H1 (cell line): Measurements from ENCODE around the gene MTCH1. TPM values are rescaled to one million over a fixed set of nuclear protein-coding genes. Genes with fewer than 3 reads are reported as not detected.

ENCODE experiments used
- CTCF ChIA-PET: fragments of 300-600 bp; sonication (Branson Sonifier 250); formaldehyde crosslinking; loops from one replicate; lab custom pipeline; 2021; ENCODE audit not compliant: partially characterized antibody; lab: Charles Lee
- POLR2A ChIA-PET: fragments of 300-600 bp; sonication (Branson Sonifier 250); formaldehyde crosslinking; loops from one replicate; lab custom pipeline; 2021; ENCODE audit warnings: inconsistent platforms; ENCODE audit not compliant: partially characterized antibody; lab: Charles Lee
- DNase-seq, 2 experiments: peaks; one replicate each; pipeline versions ENCODE4 v3.0.0 to v3.0.0-alpha.2; 2010 to 2022; ENCODE audit warnings: low spot score in 2 of 2, low read depth in 1 of 2, mixed read lengths in 1 of 2
- FAIRE-seq: peaks from 2 replicates; lab custom pipeline; 2011; peaks lifted over from hg19 to GRCh38; lab: Jason Lieb, UNC
- H2AFZ ChIP-seq: 2 replicates; pipeline ENCODE4 v1.8.1; 2012; ENCODE audit warnings: low read length, inconsistent platforms
- H2AK5ac ChIP-seq: 2 replicates; pipeline ENCODE4 v1.6.1; 2013; ENCODE audit warnings: low read depth, low read length
- H2BK120ac ChIP-seq: replicated peaks from 2 replicates; pipeline ENCODE3; 2013; ENCODE audit warnings: low read depth, low read length, inconsistent platforms
- H2BK12ac ChIP-seq: 2 replicates; pipeline ENCODE4 v1.6.1; 2013; ENCODE audit warnings: low read depth, low read length
- H2BK15ac ChIP-seq: 2 replicates; pipeline ENCODE4 v1.6.1; 2013; ENCODE audit warnings: low read length
- H2BK20ac ChIP-seq: 2 replicates; pipeline ENCODE4 v1.6.1; 2013; ENCODE audit warnings: low read length
- H2BK5ac ChIP-seq: 2 replicates; pipeline ENCODE4 v1.6.1; 2013; ENCODE audit warnings: low read depth, low read length
- H3K14ac ChIP-seq: 2 replicates; pipeline ENCODE4 v1.6.1; 2013; ENCODE audit warnings: inconsistent platforms; ENCODE audit not compliant: insufficient read length
- H3K18ac ChIP-seq: 2 replicates; pipeline ENCODE4 v1.6.1; 2013; ENCODE audit warnings: low read length; ENCODE audit errors: extremely low read depth
- H3K23ac ChIP-seq: 2 replicates; pipeline ENCODE4 v1.6.1; 2013; ENCODE audit warnings: inconsistent platforms; ENCODE audit not compliant: insufficient read length
- H3K23me2 ChIP-seq: 2 replicates; pipeline ENCODE4 v1.6.1; 2013; ENCODE audit warnings: low read depth, low read length
- H3K27ac ChIP-seq: 2 replicates; pipeline ENCODE4 v1.6.1; 2011; ENCODE audit warnings: low read depth, low read length, inconsistent platforms
- H3K27me3 ChIP-seq, 4 experiments: replicated peaks in 1 of 4; 1 replicate in 1 of 4; 2 replicates in 3 of 4; pipeline versions ENCODE4 v1.6.1 to v1.8.1; 2011 to 2013; ENCODE audit warnings: low read length in 3 of 4, mild to moderate bottlenecking in 3 of 4, inconsistent platforms in 2 of 4, mixed read lengths in 2 of 4, moderate library complexity in 1 of 4; ENCODE audit not compliant: control insufficient read depth in 3 of 4, insufficient read depth in 3 of 4; ENCODE audit errors: extremely low read depth in 1 of 4
- H3K36me3 ChIP-seq, 4 experiments: 2 replicates each; pipeline versions ENCODE4 v1.6.1 to v1.8.1; 2011 to 2013; ENCODE audit warnings: mild to moderate bottlenecking in 4 of 4, low read length in 3 of 4, moderate library complexity in 2 of 4, control low read depth in 1 of 4, inconsistent platforms in 1 of 4; ENCODE audit not compliant: insufficient read depth in 4 of 4, control insufficient read depth in 2 of 4
- H3K4ac ChIP-seq: replicated peaks from 2 replicates; pipeline ENCODE3; 2013; ENCODE audit warnings: low read length, low read depth, mixed read lengths, inconsistent platforms; ENCODE audit not compliant: insufficient read length
- H3K4me1 ChIP-seq, 4 experiments: replicated peaks in 1 of 4; 1 replicate in 1 of 4; 2 replicates in 3 of 4; pipeline versions ENCODE4 v1.6.1 to v1.8.1; 2011 to 2013; ENCODE audit warnings: low read length in 3 of 4, inconsistent platforms in 2 of 4, mixed read lengths in 1 of 4; ENCODE audit not compliant: insufficient read depth in 4 of 4, control insufficient read depth in 3 of 4
- H3K4me2 ChIP-seq, 2 experiments: 2 replicates each; pipeline versions ENCODE4 v1.6.1 to v1.8.1; 2011 to 2013; ENCODE audit warnings: low read depth in 2 of 2, low read length in 2 of 2, control low read depth in 1 of 2, inconsistent platforms in 1 of 2, mild to moderate bottlenecking in 1 of 2; ENCODE audit not compliant: insufficient read depth in 1 of 2
- H3K4me3 ChIP-seq, 4 experiments: fragments of 200-600, 300-600 bp in 1 of 4; sonication (generic), shearing (Covaris generic), sonication (Bioruptor Twin) in 1 of 4; 2 replicates each; pipeline versions ENCODE4 v1.5.1 to v1.8.1; 2011 to 2016; ENCODE audit warnings: low read length in 4 of 4, low read depth in 3 of 4, control low read depth in 2 of 4, inconsistent platforms in 2 of 4, mild to moderate bottlenecking in 2 of 4, mixed read lengths in 1 of 4, moderate library complexity in 1 of 4; ENCODE audit not compliant: insufficient read depth in 2 of 4; ENCODE audit errors: extremely low read depth in 1 of 4
- H3K56ac ChIP-seq: replicated peaks from 2 replicates; pipeline ENCODE3; 2013; ENCODE audit warnings: low read depth, mild to moderate bottlenecking, mixed read lengths, low read length, inconsistent platforms; ENCODE audit not compliant: insufficient read length
- H3K79me1 ChIP-seq: 2 replicates; pipeline ENCODE4 v1.6.1; 2013; ENCODE audit warnings: low read depth, low read length, control low read depth
- H3K79me2 ChIP-seq, 2 experiments: 2 replicates each; pipeline versions ENCODE4 v1.6.1 to v1.8.1; 2012 to 2013; ENCODE audit warnings: low read length in 2 of 2, mild to moderate bottlenecking in 2 of 2, inconsistent platforms in 1 of 2; ENCODE audit not compliant: insufficient read depth in 2 of 2, control insufficient read depth in 1 of 2
- H3K9ac ChIP-seq, 4 experiments: replicated peaks in 1 of 4; 1 replicate in 1 of 4; 2 replicates in 3 of 4; pipeline versions ENCODE4 v1.6.1 to v1.8.1; 2011 to 2013; ENCODE audit warnings: low read depth in 3 of 4, low read length in 3 of 4, control low read depth in 2 of 4, mild to moderate bottlenecking in 2 of 4, moderate library complexity in 2 of 4, inconsistent platforms in 1 of 4; ENCODE audit errors: extremely low read depth in 1 of 4
- H3K9me3 ChIP-seq, 2 experiments: 2 replicates each; pipeline versions ENCODE4 v1.6.1 to v1.8.1; 2012 to 2013; ENCODE audit warnings: mild to moderate bottlenecking in 2 of 2, moderate library complexity in 2 of 2, control low read depth in 1 of 2, inconsistent platforms in 1 of 2, low read depth in 1 of 2, low read length in 1 of 2, mixed read lengths in 1 of 2; ENCODE audit not compliant: insufficient read depth in 2 of 2
- H4K20me1 ChIP-seq, 2 experiments: replicated peaks in 1 of 2; 2 replicates each; pipeline versions ENCODE3 to v1.8.1; 2011 to 2013; ENCODE audit warnings: inconsistent platforms in 2 of 2, low read length in 2 of 2, mild to moderate bottlenecking in 1 of 2; ENCODE audit not compliant: insufficient read depth in 2 of 2, control insufficient read depth in 1 of 2
- H4K5ac ChIP-seq: 2 replicates; pipeline ENCODE4 v1.6.1; 2013; ENCODE audit warnings: low read length, low read depth, mixed read lengths, inconsistent platforms; ENCODE audit not compliant: insufficient read length
- H4K8ac ChIP-seq: 2 replicates; pipeline ENCODE4 v1.8.0; 2013; ENCODE audit warnings: mild to moderate bottlenecking, moderate library complexity, low read length, inconsistent platforms; ENCODE audit not compliant: insufficient read depth; ENCODE audit errors: extremely low read depth
- H4K91ac ChIP-seq: replicated peaks from 2 replicates; pipeline ENCODE3; 2013; ENCODE audit warnings: low read length, mixed read lengths, inconsistent platforms; ENCODE audit not compliant: insufficient read length
- CHD1 ChIP-seq: IDR thresholded peaks from 2 replicates; pipeline ENCODE4 v1.6.1; 2012; ENCODE audit warnings: low read depth, low read length, improper control_type of control experiment
- CHD2 ChIP-seq: IDR thresholded peaks from 2 replicates; pipeline ENCODE4 v1.6.1; 2012; ENCODE audit warnings: low read length, improper control_type of control experiment
- CTBP2 ChIP-seq: IDR thresholded peaks from 2 replicates; pipeline ENCODE4 v1.7.0; 2011; ENCODE audit warnings: borderline replicate concordance, mild to moderate bottlenecking, moderate library complexity, mixed read lengths, low read length; ENCODE audit not compliant: insufficient read depth, insufficient read length
- CTCF ChIP-seq, 3 experiments: IDR thresholded peaks; 1 replicate in 2 of 3; 2 replicates in 1 of 3; pipeline versions ENCODE4 v1.5.1 to v1.6.1; 2011; ENCODE audit warnings: low read length in 3 of 3, mild to moderate bottlenecking in 3 of 3, inconsistent platforms in 2 of 3, low read depth in 1 of 3, moderate library complexity in 1 of 3; ENCODE audit not compliant: insufficient read depth in 1 of 3; ENCODE audit errors: control extremely low read depth in 1 of 3
- EZH2 ChIP-seq: fragments of 200-600 bp; sonication (generic); IDR thresholded peaks from 2 replicates; pipeline ENCODE4 v1.7.1; 2012; ENCODE audit warnings: low read depth, mild to moderate bottlenecking, moderate library complexity, low read length, inconsistent platforms; ENCODE audit not compliant: severe bottlenecking
- MAFK ChIP-seq: IDR thresholded peaks from 2 replicates; pipeline ENCODE4 v1.6.1; 2012; ENCODE audit warnings: low read depth, mild to moderate bottlenecking, improper control_type of control experiment, low read length
- MAX ChIP-seq: IDR thresholded peaks from 2 replicates; pipeline ENCODE4 v1.6.1; 2012; ENCODE audit warnings: inconsistent platforms
- RAD21 ChIP-seq, 2 experiments: IDR thresholded peaks in 1 of 2; conservative IDR thresholded peaks in 1 of 2; 2 replicates each; pipeline ENCODE4 v1.6.1; 2011; ENCODE audit warnings: low read depth in 2 of 2, low read length in 2 of 2, improper control_type of control experiment in 1 of 2, inconsistent platforms in 1 of 2, mild to moderate bottlenecking in 1 of 2, moderate library complexity in 1 of 2
- RFX5 ChIP-seq: IDR thresholded peaks from 2 replicates; pipeline ENCODE4 v1.6.1; 2011; ENCODE audit warnings: low read depth, low read length, improper control_type of control experiment, borderline replicate concordance
- SIRT6 ChIP-seq: IDR thresholded peaks from one replicate; pipeline ENCODE4 v1.7.1; 2012; ENCODE audit warnings: low read length, inconsistent platforms
- TAF7 ChIP-seq: optimal IDR thresholded peaks from 2 replicates; pipeline ENCODE3; 2011; ENCODE audit warnings: low read depth, mild to moderate bottlenecking, inconsistent platforms, low read length, moderate library complexity, borderline replicate concordance
- WGBS, 2 experiments: shearing (Covaris generic) in 1 of 2; methylation state at CpG; one replicate each; pipeline versions ENCODE4 v1.1.6 to v1.1.7; 2013 to 2015; ENCODE audit warnings: low lambda C conversion rate in 2 of 2, mixed read lengths in 2 of 2, inconsistent platforms in 1 of 2, low coverage in 1 of 2, missing lambda C conversion rate in 1 of 2; ENCODE audit not compliant: insufficient replicate concordance in 2 of 2, insufficient coverage in 1 of 2, insufficient read length in 1 of 2; ENCODE audit errors: extremely low coverage in 1 of 2, missing lambda C conversion rate in 1 of 2; 5-methylcytosine and 5-hydroxymethylcytosine counted together
- polyA plus RNA-seq, 7 experiments: library from polyadenylated mRNA; depleted of rRNA in 3 of 7; stranded (reverse) in 5 of 7; unstranded in 2 of 7; fragments of >200 nt in 5 of 7; fragments of 200-250 nt in 2 of 7; gene quantifications; 1 replicate in 5 of 7; 2 replicates in 1 of 7; 4 replicates in 1 of 7; pipeline versions ENCODE4 v1.2.1 to v1.2.3, GENCODE V29; 2011 to 2013; ENCODE audit warnings: missing spikeins in 2 of 7, mixed read lengths in 2 of 7
- total RNA-seq: library from RNA; stranded (reverse); fragmentation: NEBNext Ultra II Directional; extraction: Animal tissue kit (Norgen Biotek cat#: 25700); gene quantifications from 2 replicates; pipeline ENCODE4 v1.2.1, GENCODE V29; 2021

Gene MTCH1
- total and polyA plus RNA-seq, 2 of the 8 experiments (the other 6 are each of a cell fraction or from before 2014, with no cell fraction given), result 169 to 214 TPM

GRCh38 chr6:36937896-36938295 is 48.1 kb downstream of the MTCH1 start:
- H3K4me2 ChIP-seq, result no peak overlapping the region
- H2AK5ac ChIP-seq, result no peak overlapping the region
- no peak for FAIRE-seq
- no peaks in the 10 kb centered on the region for H3K4me1 ChIP-seq
- H4K5ac ChIP-seq, result no peak overlapping the region
- CTCF ChIA-PET, result interaction anchor here (1.3 to 3.1 kb wide), 2 partner anchors 19 to 23 kb away, joined by 5 to 19 read pairs; no protein-coding TSS in a partner anchor
- no peak overlapping the region for H3K56ac ChIP-seq
- no peaks in the 10 kb centered on the region for H3K36me3 ChIP-seq
- H3K27me3 ChIP-seq, result no peaks in the 10 kb centered on the region
- H2BK15ac ChIP-seq, result no peak overlapping the region
- H2BK20ac ChIP-seq, result no peak overlapping the region
- H4K8ac ChIP-seq, result no peak overlapping the region
- WGBS, 2 experiments, result 91% methylated on average over 6 of the region's 6 CpGs; no CpG with 5 or more reads in 1 of the 2 experiments
- no peak overlapping the region for H3K18ac ChIP-seq
- no peaks in the 10 kb centered on the region for H3K9me3 ChIP-seq
- H2BK12ac ChIP-seq, result no peak overlapping the region
- H3K14ac ChIP-seq, result no peak overlapping the region
- no peak overlapping the region for H2BK5ac ChIP-seq
- no peak overlapping the region for H3K27ac ChIP-seq
- H3K4me3 ChIP-seq, result no peak overlapping the region
- DNase-seq, result no peak
- H3K79me2 ChIP-seq, result no peaks in the 10 kb centered on the region
- POLR2A ChIA-PET, result no interaction called here
- H4K91ac ChIP-seq, result no peak overlapping the region
- H3K23me2 ChIP-seq, result no peaks in the 10 kb centered on the region
- H3K9ac ChIP-seq, result no peak overlapping the region
- no peak overlapping the region for H2AFZ ChIP-seq
- no peaks in the 10 kb centered on the region for H3K79me1 ChIP-seq
- no peaks in the 10 kb centered on the region for H4K20me1 ChIP-seq
- no peak overlapping the region for H3K23ac ChIP-seq
- no peak overlapping the region for H3K4ac ChIP-seq
- H2BK120ac ChIP-seq, result no peak overlapping the region
- TF ChIP-seq CTCF (IDR thresholded peaks at IDR 0.05; ENCODE audit: control extremely low read depth in 1 of 3, insufficient read depth in 1 of 3, low read depth in 1 of 3, low read length in 3 of 3) (no peak), CHD2 (no peak), EZH2 (no peak), CHD1 (no peak), RAD21 (IDR thresholded peaks at IDR 0.05 in 1 of 2, conservative IDR thresholded peaks at IDR 0.05 in 1 of 2; ENCODE audit: low read depth in 2 of 2, low read length in 2 of 2) (no peak), TAF7 (no peak), MAFK (no peak), RFX5 (no peak), CTBP2 (no peak), MAX (no peak), SIRT6 (no peak)
